Colonic mucosa (tissue), 4 donors: ENCODE results near the gene TMEM45A. TPM values are rescaled to one million over a fixed set of nuclear protein-coding genes. Genes with fewer than 3 reads are reported as not detected.
"Not testable (repeated sequence)": the region's sequence is repeated elsewhere in the genome, so short reads cannot be mapped to it uniquely, and the experiment has no call there.

Source experiments
- DNase-seq: peaks from one replicate; pipeline ENCODE4 v3.0.0-alpha.2; 2020
- H3K27ac ChIP-seq: fragments of 200-600 bp; one replicate; pipeline ENCODE4 v1.8.0; 2021
- H3K27me3 ChIP-seq: fragments of 200-600 bp; one replicate; pipeline ENCODE4 v1.8.0; 2021
- H3K36me3 ChIP-seq: fragments of 200-600 bp; one replicate; pipeline ENCODE4 v1.8.0; 2021
- H3K4me1 ChIP-seq: fragments of 200-600 bp; one replicate; pipeline ENCODE4 v1.8.0; 2021; ENCODE audit warnings: mild to moderate bottlenecking
- H3K4me3 ChIP-seq: fragments of 200-600 bp; one replicate; pipeline ENCODE4 v1.8.0; 2021
- H3K9ac ChIP-seq, 2 donors: one replicate each; pipeline ENCODE4 v1.7.0; 2013; ENCODE audit warnings: control low read depth in 2 of 2, low read depth in 2 of 2, low read length in 2 of 2
- H3K9me3 ChIP-seq: fragments of 200-600 bp; one replicate; pipeline ENCODE4 v1.8.0; 2021
- intact Hi-C: fragments of 100-400 bp; cut with DNase I; formaldehyde crosslinking; loops from one replicate; pipeline ENCODE4 v1.14.1; 2022
- total RNA-seq, 2 donors: library from RNA; stranded (reverse); fragmentation: NEBNext Ultra II Directional in 1 of 2; extraction: Animal tissue kit (Norgen Biotek cat#: 25700) in 1 of 2; gene quantifications; one replicate each; pipeline ENCODE4 v1.2.1, GENCODE V29; 2021
- TF ChIP-seq, protein P1 (sequence below): fragments of 200-600 bp; IDR thresholded peaks from one replicate; pipeline ENCODE4 v1.8.0; 2022; ENCODE audit warnings: antibody characterized with exemption, mild to moderate bottlenecking
- donor health status: healthy.
- donor health status: DM: no; HTN: no; CAD: no.
- donor health status: DM: no; HTN: no; CAD: no.

The TMEM45A gene
- total RNA-seq, 2 donors from 2014 or later: 2.9 to 4.0 TPM

DNA sequence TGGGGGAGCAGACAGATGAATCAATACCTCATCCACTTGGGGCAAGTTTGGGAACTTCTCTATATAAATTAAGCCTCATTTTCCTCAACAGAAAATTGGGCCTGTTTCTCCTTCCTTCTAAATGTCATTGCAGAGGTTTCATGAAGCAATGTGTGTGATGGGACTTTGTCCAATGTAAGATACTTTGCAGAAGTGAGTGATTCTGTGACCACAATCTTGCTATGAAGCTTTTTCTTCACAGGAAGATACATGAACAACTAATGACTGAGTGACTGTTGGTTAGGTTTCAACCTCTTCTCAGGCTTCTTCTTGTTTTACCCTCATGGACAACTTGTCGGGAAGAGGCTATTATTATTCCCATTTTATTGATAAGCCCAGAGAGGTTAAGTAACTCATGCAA, 11.0 kb downstream of the TMEM45A start:
- TF ChIP-seq, protein P1, sequence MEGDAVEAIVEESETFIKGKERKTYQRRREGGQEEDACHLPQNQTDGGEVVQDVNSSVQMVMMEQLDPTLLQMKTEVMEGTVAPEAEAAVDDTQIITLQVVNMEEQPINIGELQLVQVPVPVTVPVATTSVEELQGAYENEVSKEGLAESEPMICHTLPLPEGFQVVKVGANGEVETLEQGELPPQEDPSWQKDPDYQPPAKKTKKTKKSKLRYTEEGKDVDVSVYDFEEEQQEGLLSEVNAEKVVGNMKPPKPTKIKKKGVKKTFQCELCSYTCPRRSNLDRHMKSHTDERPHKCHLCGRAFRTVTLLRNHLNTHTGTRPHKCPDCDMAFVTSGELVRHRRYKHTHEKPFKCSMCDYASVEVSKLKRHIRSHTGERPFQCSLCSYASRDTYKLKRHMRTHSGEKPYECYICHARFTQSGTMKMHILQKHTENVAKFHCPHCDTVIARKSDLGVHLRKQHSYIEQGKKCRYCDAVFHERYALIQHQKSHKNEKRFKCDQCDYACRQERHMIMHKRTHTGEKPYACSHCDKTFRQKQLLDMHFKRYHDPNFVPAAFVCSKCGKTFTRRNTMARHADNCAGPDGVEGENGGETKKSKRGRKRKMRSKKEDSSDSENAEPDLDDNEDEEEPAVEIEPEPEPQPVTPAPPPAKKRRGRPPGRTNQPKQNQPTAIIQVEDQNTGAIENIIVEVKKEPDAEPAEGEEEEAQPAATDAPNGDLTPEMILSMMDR: no peak
- Histone ChIP-seq H3K27me3 (no peaks in the 10 kb centered on the region), H3K4me1 (no peaks in the 10 kb centered on the region), H3K36me3 (no peaks in the 10 kb centered on the region), H3K27ac (no peak overlapping the region), H3K9me3 (no peaks in the 10 kb centered on the region), H3K9ac (no peak overlapping the region), H3K4me3 (no peak overlapping the region)
- no peak for DNase-seq
- intact Hi-C loops: no loop called here

GRCh38 chr3:100506355-100506754, 13.9 kb downstream of the TMEM45A start:
- Histone ChIP-seq H3K36me3 (no peaks in the 10 kb centered on the region), H3K9ac (no peak overlapping the region), H3K9me3 (no peaks in the 10 kb centered on the region), H3K4me1 (no peaks in the 10 kb centered on the region), H3K27ac (no peak overlapping the region), H3K27me3 (no peaks in the 10 kb centered on the region), H3K4me3 (no peak overlapping the region)
- DNase-seq: no peak
- TF ChIP-seq, protein P1: no peak
- intact Hi-C loops: no loop called here

DNA sequence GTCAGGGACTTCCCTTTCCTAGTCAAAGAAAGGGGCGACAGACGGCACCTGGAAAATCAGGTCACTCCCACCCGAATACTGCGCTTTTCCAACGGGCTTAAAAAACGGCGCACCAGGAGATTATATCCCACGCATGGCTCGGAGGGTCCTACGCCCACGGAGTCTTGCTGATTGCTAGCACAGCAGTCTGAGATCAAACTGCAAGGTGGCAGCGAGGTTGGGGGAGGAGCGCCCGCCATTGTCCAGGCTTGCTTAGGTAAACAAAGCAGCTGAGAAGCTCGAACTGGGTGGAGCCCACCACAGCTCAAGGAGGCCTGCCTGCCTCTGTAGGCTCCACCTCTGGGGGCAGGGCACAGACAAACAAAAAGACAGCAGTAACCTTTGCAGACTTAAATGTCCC, 17.4 kb downstream of the TMEM45A start:
- H3K9me3 ChIP-seq, H3K27ac ChIP-seq, H3K36me3 ChIP-seq, DNase-seq, H3K4me1 ChIP-seq, H3K9ac ChIP-seq, H3K27me3 ChIP-seq, intact Hi-C loops, H3K4me3 ChIP-seq: not testable (repeated sequence)

- no peaks in the 10 kb centered on the region for H3K27me3 ChIP-seq
- intact Hi-C loops: no loop called here
- no peak overlapping the region for H3K4me3 ChIP-seq
- no peaks in the 10 kb centered on the region for H3K4me1 ChIP-seq
- H3K9ac ChIP-seq: no peak overlapping the region
- no peaks in the 10 kb centered on the region for H3K9me3 ChIP-seq
- no peak overlapping the region for H3K27ac ChIP-seq
- H3K36me3 ChIP-seq: no peaks in the 10 kb centered on the region
- TF ChIP-seq, protein P1: no peak
- DNase-seq: no peak
Measured at GRCh38 chr3:100516232-100516631, 23.8 kb downstream of the TMEM45A start.

DNA sequence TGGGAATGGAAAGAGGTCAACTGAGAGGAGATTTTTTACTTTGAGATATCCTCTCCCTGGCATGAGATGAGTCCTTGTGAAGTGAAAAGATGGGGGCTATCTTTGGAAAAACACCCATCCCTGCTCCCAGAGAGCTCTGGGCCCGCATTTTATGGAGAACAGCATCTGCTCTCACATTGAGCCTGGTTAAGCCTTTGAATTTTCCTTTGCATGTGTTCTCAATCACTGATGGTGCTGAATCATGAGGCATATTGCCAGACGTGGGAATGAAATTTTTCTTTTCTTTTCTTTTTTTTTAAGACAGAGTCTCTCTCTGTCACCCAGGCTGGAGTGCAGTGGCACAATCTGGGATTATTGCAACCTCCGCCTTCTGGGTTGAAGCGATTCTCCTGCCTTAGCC, 24.4 kb downstream of the TMEM45A start:
- no peak for DNase-seq
- Histone ChIP-seq H3K9ac (no peak overlapping the region), H3K27me3 (no peaks in the 10 kb centered on the region), H3K4me1 (no peaks in the 10 kb centered on the region), H3K9me3 (no peaks in the 10 kb centered on the region), H3K27ac (no peak overlapping the region), H3K36me3 (no peaks in the 10 kb centered on the region), H3K4me3 (no peak overlapping the region)
- intact Hi-C loops: no loop called here
- TF ChIP-seq, protein P1: no peak

- Histone ChIP-seq H3K4me3 (no peak overlapping the region), H3K9ac (no peak overlapping the region), H3K27me3 (no peaks in the 10 kb centered on the region), H3K4me1 (no peaks in the 10 kb centered on the region), H3K9me3 (no peaks in the 10 kb centered on the region), H3K27ac (no peak overlapping the region), H3K36me3 (no peaks in the 10 kb centered on the region)
- intact Hi-C loops: no loop called here
- DNase-seq: no peak
- TF ChIP-seq, protein P1: no peak
Measured at GRCh38 chr3:100517276-100517675, 24.9 kb downstream of the TMEM45A start.
